HepG2 (cell line): ENCODE measurements around the gene CHPF. TPM values are rescaled to one million over a fixed set of nuclear protein-coding genes. Genes with fewer than 3 reads are reported as not detected.

Experiments used
- ATF3 ChIP-seq: sonication (generic); formaldehyde crosslinking; IDR thresholded peaks from 2 replicates; pipeline ENCODE4 v1.4.0; 2020; ENCODE audit warnings: missing genetic modification reagents
- GMEB1 ChIP-seq: sonication (generic); formaldehyde crosslinking; IDR thresholded peaks from 2 replicates; pipeline ENCODE4 v1.5.1; 2020; ENCODE audit warnings: missing genetic modification reagents, mild to moderate bottlenecking, borderline replicate concordance
- GPN1 ChIP-seq: sonication (generic); formaldehyde crosslinking; IDR thresholded peaks from 2 replicates; pipeline ENCODE4 v1.5.1; 2020; ENCODE audit warnings: missing genetic modification reagents, borderline replicate concordance
- HNRNPK ChIP-seq: fragments of 200-400 bp; formaldehyde crosslinking; IDR thresholded peaks from 2 replicates; pipeline ENCODE4 v1.6.1; 2018; ENCODE audit warnings: low read length, low read depth, moderate library complexity, mild to moderate bottlenecking; ENCODE audit not compliant: poor library complexity, severe bottlenecking
- IRF2 ChIP-seq: IDR thresholded peaks from 2 replicates; pipeline ENCODE4 v1.6.1; 2018; ENCODE audit warnings: missing genetic modification reagents, missing compliant biosample characterization
- JARID2 ChIP-seq: sonication (generic); formaldehyde crosslinking; IDR thresholded peaks from 2 replicates; pipeline ENCODE4 v1.8.1; 2023; ENCODE audit warnings: missing genetic modification reagents, inconsistent platforms; ENCODE audit not compliant: insufficient replicate concordance
- MTERF4 ChIP-seq: sonication (generic); formaldehyde crosslinking; IDR thresholded peaks from 2 replicates; pipeline ENCODE4 v1.8.0; 2023; ENCODE audit warnings: mild to moderate bottlenecking, missing genetic modification reagents
- NAIF1 ChIP-seq: sonication (generic); formaldehyde crosslinking; IDR thresholded peaks from 2 replicates; pipeline ENCODE4 v1.5.0; 2020; ENCODE audit warnings: mild to moderate bottlenecking, missing genetic modification reagents, borderline replicate concordance
- NCOA5 ChIP-seq: sonication (generic); formaldehyde crosslinking; IDR thresholded peaks from 2 replicates; pipeline ENCODE4 v1.4.0; 2020; ENCODE audit warnings: missing genetic modification reagents
- NR0B2 ChIP-seq: sonication (generic); formaldehyde crosslinking; IDR thresholded peaks from 2 replicates; pipeline ENCODE4 v1.4.0; 2020; ENCODE audit warnings: mild to moderate bottlenecking, missing genetic modification reagents
- RFX1 ChIP-seq: fragments of 450-650 bp; IDR thresholded peaks from 2 replicates; pipeline ENCODE4 v1.6.1; 2017
- SIX4 ChIP-seq: sonication (generic); formaldehyde crosslinking; IDR thresholded peaks from 2 replicates; pipeline ENCODE4 v1.4.0; 2020; ENCODE audit warnings: missing genetic modification reagents
- SMAD1 ChIP-seq: sonication (generic); formaldehyde crosslinking; IDR thresholded peaks from 2 replicates; pipeline ENCODE4 v1.4.0; 2020; ENCODE audit warnings: missing genetic modification reagents, low read depth, mild to moderate bottlenecking, borderline replicate concordance
- THYN1 ChIP-seq: sonication (generic); formaldehyde crosslinking; IDR thresholded peaks from 2 replicates; pipeline ENCODE4 v1.8.1; 2023; ENCODE audit warnings: low read depth, mild to moderate bottlenecking, moderate library complexity, missing genetic modification reagents, borderline replicate concordance
- ZC3H4 ChIP-seq: sonication (generic); formaldehyde crosslinking; IDR thresholded peaks from 2 replicates; pipeline ENCODE4 v1.4.0; 2020; ENCODE audit warnings: missing genetic modification reagents, borderline replicate concordance
- ZEB1 ChIP-seq: IDR thresholded peaks from 2 replicates; pipeline ENCODE4 v1.6.1; 2012; ENCODE audit warnings: mild to moderate bottlenecking, low read depth, inconsistent platforms; ENCODE audit not compliant: insufficient replicate concordance
- ZFP62 ChIP-seq: sonication (generic); formaldehyde crosslinking; IDR thresholded peaks from 2 replicates; pipeline ENCODE4 v1.4.0; 2020; ENCODE audit warnings: missing genetic modification reagents
- ZNF12 ChIP-seq: sonication (generic); formaldehyde crosslinking; IDR thresholded peaks from 2 replicates; pipeline ENCODE4 v1.5.0; 2020; ENCODE audit warnings: missing genetic modification reagents
- ZNF333 ChIP-seq: sonication (generic); formaldehyde crosslinking; IDR thresholded peaks from 2 replicates; pipeline ENCODE4 v1.4.0; 2020; ENCODE audit warnings: mild to moderate bottlenecking, missing genetic modification reagents, borderline replicate concordance
- ZNF343 ChIP-seq: sonication (generic); formaldehyde crosslinking; IDR thresholded peaks from 2 replicates; pipeline ENCODE4 v1.4.0; 2020; ENCODE audit warnings: mild to moderate bottlenecking, missing genetic modification reagents
- ZNF501 ChIP-seq: sonication (generic); formaldehyde crosslinking; IDR thresholded peaks from 2 replicates; pipeline ENCODE4 v1.5.1; 2020; ENCODE audit warnings: mild to moderate bottlenecking, moderate library complexity, missing genetic modification reagents
- ZNF704 ChIP-seq: sonication (generic); formaldehyde crosslinking; IDR thresholded peaks from 2 replicates; pipeline ENCODE4 v1.8.1; 2023; ENCODE audit warnings: mild to moderate bottlenecking, inconsistent platforms, moderate library complexity, missing genetic modification reagents, borderline replicate concordance
- polyA plus RNA-seq, 8 experiments: library from polyadenylated mRNA; depleted of rRNA in 3 of 8; stranded (reverse) in 7 of 8; unstranded in 1 of 8; fragments of >200 nt; fragmentation: Illumina TruSeq in 4 of 8; extraction: Trizol in 4 of 8; gene quantifications; 2 replicates each; pipeline versions ENCODE4 v1.2.1 to v1.2.3, GENCODE V29; 2011 to 2016; ENCODE audit warnings: low read depth in 4 of 8, missing spikeins in 1 of 8, mixed read lengths in 1 of 8; ENCODE audit not compliant: insufficient read depth in 1 of 8
- total RNA-seq, 5 experiments: library from RNA; depleted of rRNA; stranded (reverse); fragments of >200 nt; fragmentation: Illumina TruSeq; extraction: Trizol; gene quantifications; 2 replicates each; pipeline ENCODE4 v1.2.3, GENCODE V29; 2016; ENCODE audit warnings: low read depth in 1 of 5

The CHPF gene
- total and polyA plus RNA-seq, 2 of the 13 experiments (the other 11 are each of a cell fraction or from before 2014, with no cell fraction given), result 79.6 to 111 TPM

GRCh38 chr2:219571311-219572236, 28.0 kb upstream of the CHPF start, which contains the start of gene OBSL1 (continued):
- TF ChIP-seq ZNF704 (CRISPR knock-in tag) (peak; percentile 78; the same call in 1 of the 2 replicates), HNRNPK (peak; percentile 59), THYN1 (CRISPR knock-in tag) (no peak), ZNF333 (CRISPR knock-in tag) (peak; percentile 63; the same call in 1 of the 2 replicates), GMEB1 (CRISPR knock-in tag) (peak; percentile 73), NR0B2 (CRISPR knock-in tag) (0 out of 2 replicates have a peak, but pooled peaks have one; percentile 50), NAIF1 (CRISPR knock-in tag) (no peak), IRF2 (peak; percentile 15), ZC3H4 (CRISPR knock-in tag) (no peak), JARID2 (CRISPR knock-in tag) (no peak), SIX4 (CRISPR knock-in tag) (no peak), ATF3 (CRISPR knock-in tag) (0 out of 2 replicates have a peak, but pooled peaks have one; percentile 19), RFX1 (no peak), MTERF4 (CRISPR knock-in tag) (no peak), ZFP62 (no peak), GPN1 (CRISPR knock-in tag) (no peak), ZNF501 (CRISPR knock-in tag) (peak; percentile 91), ZNF343 (CRISPR knock-in tag) (no peak), SMAD1 (CRISPR knock-in tag) (0 out of 2 replicates have a peak, but pooled peaks have one; percentile 45), ZEB1 (peak; percentile 19), NCOA5 (CRISPR knock-in tag) (no peak), ZNF12 (CRISPR knock-in tag) (no peak)
